A673 (cell line): ENCODE measurements around the gene OBSCN. TPM values are rescaled to one million over a fixed set of nuclear protein-coding genes. Genes with fewer than 3 reads are reported as not detected.

Experiments
- BruUV-seq: library from RNA; stranded (reverse); fragments of 400-500 nt; replicated peaks from 2 replicates; lab custom pipeline; 2021; lab: Mats Ljungman, UMichigan
- CTCF ChIA-PET: fragments of 300-600 bp; sonication (Branson Sonifier 250); formaldehyde crosslinking; loops from one replicate; lab custom pipeline; 2022; ENCODE audit warnings: antibody characterized with exemption; lab: Charles Lee
- POLR2A ChIA-PET: fragments of 300-600 bp; sonication (Branson Sonifier 250); formaldehyde crosslinking; loops from one replicate; lab custom pipeline; 2022; ENCODE audit warnings: antibody characterized with exemption; ENCODE audit not compliant: low non-redundant PET; lab: Charles Lee
- DNase-seq: peaks from one replicate; pipeline ENCODE4 v3.0.0-alpha.2; 2015; ENCODE audit warnings: low spot score
- H3K27ac ChIP-seq: fragments of 200-600 bp; sonication (generic); 2 replicates; pipeline ENCODE4 v1.5.1; 2016; ENCODE audit warnings: mixed run types, low read depth, mild to moderate bottlenecking, mixed read lengths, antibody characterized with exemption, low read length; ENCODE audit not compliant: poor library complexity, severe bottlenecking
- H3K27me3 ChIP-seq: fragments of 200-600 bp; sonication (generic); replicated peaks from 2 replicates; pipeline ENCODE4 v1.6.1; 2017; ENCODE audit warnings: mixed run types, low read depth, mild to moderate bottlenecking, mixed read lengths, antibody characterized with exemption, low read length; ENCODE audit not compliant: insufficient read depth, poor library complexity
- H3K36me3 ChIP-seq: fragments of 200-600 bp; sonication (generic); 2 replicates; pipeline ENCODE4 v1.6.1; 2016; ENCODE audit warnings: mixed run types, mild to moderate bottlenecking, mixed read lengths, antibody characterized with exemption, low read length; ENCODE audit not compliant: insufficient read depth, poor library complexity, severe bottlenecking
- H3K4me1 ChIP-seq: fragments of 200-600 bp; sonication (generic); 2 replicates; pipeline ENCODE4 v1.6.1; 2017; ENCODE audit warnings: mixed run types, mild to moderate bottlenecking, mixed read lengths, antibody characterized with exemption, low read length; ENCODE audit not compliant: insufficient read depth, poor library complexity, severe bottlenecking
- H3K4me3 ChIP-seq: fragments of 200-600 bp; sonication (generic); 2 replicates; pipeline ENCODE4 v1.5.1; 2016; ENCODE audit warnings: low read depth, mixed run types, mild to moderate bottlenecking, mixed read lengths, low read length; ENCODE audit not compliant: poor library complexity, severe bottlenecking
- H3K9me3 ChIP-seq: fragments of 200-600 bp; sonication (generic); 2 replicates; pipeline ENCODE4 v1.6.1; 2016; ENCODE audit warnings: mixed run types, low read depth, mild to moderate bottlenecking, mixed read lengths, antibody characterized with exemption, low read length; ENCODE audit not compliant: poor library complexity, severe bottlenecking
- CTCF ChIP-seq: fragments of 300-800, 200-600 bp; sonication (generic); conservative IDR thresholded peaks from 2 replicates; pipeline ENCODE4 v1.5.1; 2017; ENCODE audit warnings: low read depth, mild to moderate bottlenecking, antibody characterized with exemption, low read length, moderate library complexity, mixed read lengths
- EZH2 ChIP-seq: fragments of 200-600 bp; sonication (generic); IDR thresholded peaks from 2 replicates; pipeline ENCODE4 v1.6.1; 2017; ENCODE audit warnings: borderline replicate concordance, low read depth, mild to moderate bottlenecking, mixed read lengths, antibody characterized with exemption, low read length; ENCODE audit not compliant: poor library complexity, severe bottlenecking
- intact Hi-C: fragments of 100-400 bp; cut with micrococcal nuclease; formaldehyde crosslinking; loops from one replicate; pipeline ENCODE4 v1.10.0; 2022; ENCODE audit not compliant: unreplicated experiment
- total RNA-seq: library from RNA; stranded (reverse); gene quantifications from 2 replicates; pipeline ENCODE4 v1.2.3, GENCODE V29; 2021

The OBSCN gene
- total RNA-seq, 1 experiment from 2014 or later = 37.7 TPM

DNA sequence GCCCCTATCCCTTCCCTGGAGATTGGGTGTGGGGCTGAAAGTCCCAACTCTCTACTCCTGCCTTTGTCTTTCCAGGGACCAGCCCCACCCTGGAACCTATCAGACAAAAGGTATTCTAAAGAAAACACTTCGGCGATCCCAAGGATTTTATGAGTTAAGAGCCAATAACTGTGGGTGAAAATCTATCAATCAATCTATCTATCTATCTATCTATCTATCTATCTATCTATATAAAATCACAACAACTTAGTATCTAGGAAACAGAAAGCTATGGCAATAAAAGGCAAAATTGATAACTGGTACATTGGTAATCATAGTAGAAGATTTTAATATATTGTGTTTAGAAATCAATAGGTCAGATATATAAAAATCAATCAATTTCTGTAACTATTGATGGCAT lies 175.9 kb downstream of the OBSCN start:
- H3K4me1 ChIP-seq = peaks cover 5% of the 10 kb centered on the region
- BruUV-seq = no TSS peak
- ChIA-PET CTCF (no interaction called here), POLR2A (no interaction called here)
- TF ChIP-seq EZH2 (no peak), CTCF (no peak)
- no peak overlapping the region for H3K4me3 ChIP-seq
- intact Hi-C loops = no loop called here
- no peaks in the 10 kb centered on the region for H3K27me3 ChIP-seq
- H3K9me3 ChIP-seq = no peaks in the 10 kb centered on the region
- H3K27ac ChIP-seq = no peak overlapping the region
- no peak for DNase-seq
- no peaks in the 10 kb centered on the region for H3K36me3 ChIP-seq

- ChIA-PET CTCF (no interaction called here), POLR2A (no interaction called here)
- Histone ChIP-seq H3K9me3 (no peaks in the 10 kb centered on the region), H3K4me3 (no peak overlapping the region), H3K4me1 (no peaks in the 10 kb centered on the region), H3K36me3 (no peaks in the 10 kb centered on the region), H3K27ac (no peak overlapping the region), H3K27me3 (no peaks in the 10 kb centered on the region)
- TF ChIP-seq EZH2 (no peak), CTCF (no peak)
- intact Hi-C loops = no loop called here
- DNase-seq = no peak
- no TSS peak for BruUV-seq
These were observed 177.4 kb downstream of the OBSCN start for GRCh38 chr1:228385232-228385631.

DNA sequence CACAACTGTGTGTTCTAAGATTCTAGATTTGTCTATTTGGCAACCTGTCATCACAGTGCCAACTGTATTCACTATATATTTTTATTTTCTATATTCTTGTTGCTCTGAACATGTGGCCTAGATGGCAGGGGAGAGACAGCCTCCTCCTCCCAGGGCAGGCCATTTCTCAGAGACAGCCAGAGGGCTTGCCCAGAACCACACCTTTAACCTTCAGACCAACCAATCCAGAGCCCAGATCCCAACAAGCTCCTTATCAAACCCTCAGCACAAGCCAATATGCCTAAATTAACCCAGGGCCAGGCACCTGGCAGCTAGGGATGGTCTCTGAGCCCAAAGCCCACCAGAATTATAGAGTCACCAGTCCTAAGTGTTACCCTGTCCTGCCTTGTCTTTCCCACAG lies 179.5 kb downstream of the OBSCN start:
- no peak for DNase-seq
- CTCF ChIA-PET = no interaction called here
- POLR2A ChIA-PET = no interaction called here
- no TSS peak for BruUV-seq
- intact Hi-C loops = no loop called here
- no peaks in the 10 kb centered on the region for H3K27me3 ChIP-seq
- no peak overlapping the region for H3K27ac ChIP-seq
- H3K4me1 ChIP-seq = peaks cover 15% of the 10 kb centered on the region
- no peak overlapping the region for H3K4me3 ChIP-seq
- no peaks in the 10 kb centered on the region for H3K36me3 ChIP-seq
- no peak for TF ChIP-seq CTCF
- TF ChIP-seq EZH2 = no peak
- H3K9me3 ChIP-seq = no peaks in the 10 kb centered on the region
